COLO668 (cell line): ENCODE data around the gene SETD3.

Experiments used
- DNase-seq: peaks from one replicate; lab custom pipeline; 2025; ENCODE audit not compliant: unreplicated experiment; lab: John Stamatoyannopoulos, UW

The SETD3 gene

DNA sequence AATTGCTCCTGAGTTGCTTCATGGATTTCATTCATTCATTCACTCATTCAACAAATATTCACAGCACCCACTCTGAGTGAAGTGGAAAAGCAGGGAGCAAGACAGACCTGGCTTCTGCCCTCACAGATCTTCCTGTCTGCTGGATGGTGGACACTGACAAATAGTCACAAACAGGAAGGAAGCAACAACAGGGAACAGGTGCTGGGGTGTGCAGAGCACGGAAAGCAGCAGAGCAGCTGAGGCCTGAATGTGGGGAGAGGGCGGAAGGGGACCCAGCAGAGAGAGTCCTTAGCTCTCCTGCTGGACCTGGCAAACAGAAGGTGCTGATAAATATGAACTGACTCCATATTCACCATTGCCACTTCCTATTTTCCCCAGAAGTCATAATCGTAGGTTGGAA lies 54.4 kb downstream of the SETD3 start:
- DNase-seq: no peak

DNA sequence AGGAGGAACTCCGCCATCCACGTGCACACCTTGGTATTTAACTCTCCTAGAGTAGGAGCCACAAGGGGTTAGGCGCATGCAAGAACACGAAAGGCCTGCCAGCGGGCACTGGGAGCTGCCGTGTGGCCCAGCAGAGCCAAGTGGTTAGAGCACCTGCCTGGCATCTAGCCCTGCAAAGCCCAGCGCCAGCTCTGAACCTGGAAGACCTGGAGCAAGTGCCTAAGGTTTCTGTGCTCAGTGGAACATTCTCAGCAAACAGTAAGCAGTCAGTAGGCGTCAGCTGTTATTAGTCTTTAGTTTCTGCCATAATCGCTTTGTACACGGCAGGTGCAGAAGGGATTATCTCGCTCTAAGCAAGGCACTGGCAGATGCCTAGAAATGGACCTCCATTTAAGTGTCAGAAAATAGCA lies 55.4 kb downstream of the SETD3 start:
- no peak for DNase-seq

DNA sequence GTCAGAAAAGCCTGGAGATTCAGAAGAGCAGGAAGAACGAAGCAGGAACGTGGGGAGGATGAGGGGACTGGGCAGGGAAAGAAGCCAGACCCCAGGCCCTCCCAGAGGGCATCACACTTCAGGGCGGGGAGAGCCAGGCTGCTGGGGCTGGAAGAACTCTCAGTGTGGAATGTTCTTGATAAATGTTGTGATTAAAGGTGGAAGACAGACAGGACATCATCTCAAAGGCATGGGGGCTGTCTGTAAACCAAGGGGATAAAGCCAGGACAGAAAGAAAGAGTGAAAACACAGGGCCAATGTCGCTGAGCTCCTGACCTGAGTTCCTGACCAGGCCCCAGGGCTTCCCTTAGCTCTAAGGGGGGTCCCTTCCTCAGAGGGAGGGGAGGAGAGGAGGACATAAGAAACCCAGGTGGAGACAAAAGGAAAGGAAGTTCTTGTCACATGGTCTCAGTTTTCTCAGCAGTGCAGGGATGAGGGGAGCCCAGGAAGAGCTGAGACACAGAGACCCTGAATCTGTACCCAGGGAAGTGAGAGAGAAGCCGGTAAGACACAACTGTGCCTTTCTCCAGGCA lies 56.3 kb downstream of the SETD3 start:
- no peak for DNase-seq

DNA sequence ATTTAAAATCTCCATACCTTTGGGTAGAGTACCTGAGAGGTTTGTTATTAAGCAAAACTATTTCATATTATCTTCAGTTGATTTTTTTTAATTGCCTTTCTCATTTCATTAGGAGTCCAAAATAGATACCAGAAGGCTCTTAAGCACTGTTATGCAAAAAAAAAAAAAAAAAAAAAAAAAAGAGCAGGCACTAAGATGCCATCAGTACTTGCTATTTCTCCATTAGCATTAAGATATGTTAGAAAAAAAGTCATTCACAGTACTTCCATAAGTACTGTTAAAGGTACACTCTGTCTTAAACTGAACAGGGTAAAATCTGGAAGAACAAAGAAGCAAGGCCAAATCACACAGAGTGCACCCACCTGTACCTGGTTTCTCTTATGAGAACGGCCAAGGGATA lies 57.2 kb downstream of the SETD3 start:
- no peak for DNase-seq

DNA sequence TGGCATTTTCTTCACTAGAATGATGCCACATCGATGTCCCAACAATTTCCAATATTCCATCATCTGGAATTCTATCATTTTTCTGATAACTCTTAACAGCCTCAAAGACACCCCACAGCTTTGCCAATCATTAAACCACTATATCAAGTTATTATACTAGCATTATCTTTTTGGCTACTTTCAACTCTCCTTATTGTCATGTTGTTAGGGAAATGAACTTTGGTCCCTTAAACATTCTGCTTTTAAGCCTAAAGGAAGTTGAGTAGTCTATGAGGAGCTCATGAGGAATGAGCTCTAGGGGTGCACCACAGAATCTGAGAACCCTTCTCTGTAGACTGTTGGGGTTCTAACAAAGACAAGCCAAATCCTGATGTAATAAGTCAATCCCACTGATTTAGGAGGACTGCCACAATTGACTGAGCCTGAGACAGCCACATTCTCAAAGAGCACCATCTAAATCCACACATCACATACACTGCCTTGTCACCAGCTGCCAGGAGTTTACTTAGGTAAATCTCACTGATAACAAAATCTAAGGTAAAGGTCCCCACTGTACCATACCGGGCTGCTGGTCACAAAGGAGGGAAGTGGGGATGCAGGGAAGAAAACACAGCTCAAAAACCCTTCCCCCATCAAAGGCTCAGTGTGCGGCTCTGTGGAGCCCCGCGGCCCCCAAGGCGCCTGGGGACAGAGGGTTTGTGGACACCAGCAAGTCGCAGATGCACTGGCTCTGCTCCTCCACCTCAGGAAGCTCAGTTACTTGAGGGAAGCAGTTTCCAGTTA lies 58.2 kb downstream of the SETD3 start:
- DNase-seq: no peak

DNA sequence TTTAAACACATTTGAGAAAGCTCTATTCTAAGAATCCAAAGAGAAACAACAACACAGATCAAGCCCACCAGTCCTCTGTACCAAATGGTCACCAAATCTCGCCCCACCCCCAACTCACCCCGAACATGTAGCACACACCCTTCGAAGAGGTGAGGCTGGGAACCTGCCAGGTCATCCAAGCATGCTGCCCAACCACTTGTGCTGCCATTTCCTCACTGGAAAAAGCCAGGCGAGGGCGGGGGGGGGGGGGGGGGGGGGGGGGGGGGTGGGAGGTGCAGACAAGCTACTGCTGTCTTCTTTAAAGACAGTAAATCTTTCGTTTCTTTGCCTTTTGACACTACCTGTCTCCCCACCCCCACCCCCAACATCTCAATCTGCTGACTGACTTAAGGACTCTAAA lies 59.9 kb downstream of the SETD3 start:
- DNase-seq: no peak

DNA sequence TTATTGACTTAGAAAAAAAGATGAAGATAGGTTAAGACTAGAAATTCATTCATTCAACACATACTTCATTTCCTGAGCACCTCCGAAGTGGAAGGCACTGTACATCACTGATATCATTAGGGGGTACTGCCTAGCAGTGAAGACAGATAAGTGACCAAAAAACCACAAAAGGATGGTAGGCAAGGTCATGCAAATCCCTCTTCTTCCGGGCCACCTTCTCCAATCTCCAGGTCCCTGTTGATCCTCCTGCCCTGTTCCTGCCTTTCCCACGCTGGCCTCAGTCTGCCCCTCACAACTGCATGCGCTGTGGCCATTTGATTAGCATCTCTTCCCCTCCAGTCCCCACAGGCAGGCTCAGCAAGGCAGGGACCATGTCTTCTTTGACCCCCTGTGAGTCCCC lies 60.8 kb downstream of the SETD3 start:
- no peak for DNase-seq

DNA sequence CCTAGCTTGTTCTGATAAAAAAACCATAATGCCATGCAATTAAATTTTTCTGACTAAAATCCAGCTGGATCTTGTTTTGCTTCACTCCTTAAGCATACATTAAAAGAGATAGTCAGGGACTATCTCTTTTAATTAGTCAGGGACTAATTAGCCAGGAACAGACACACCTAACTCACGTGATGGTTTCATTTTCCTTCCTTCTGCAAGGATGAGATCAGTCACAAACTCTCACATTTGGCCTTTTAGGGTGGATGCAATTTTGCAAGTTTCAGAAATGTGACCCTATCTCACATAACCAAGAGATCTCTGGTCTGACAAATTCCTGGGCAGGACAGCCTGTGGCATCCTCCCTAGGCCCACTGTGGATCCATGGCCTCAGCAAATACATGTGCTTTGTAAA lies 62.4 kb downstream of the SETD3 start:
- no peak for DNase-seq

DNA sequence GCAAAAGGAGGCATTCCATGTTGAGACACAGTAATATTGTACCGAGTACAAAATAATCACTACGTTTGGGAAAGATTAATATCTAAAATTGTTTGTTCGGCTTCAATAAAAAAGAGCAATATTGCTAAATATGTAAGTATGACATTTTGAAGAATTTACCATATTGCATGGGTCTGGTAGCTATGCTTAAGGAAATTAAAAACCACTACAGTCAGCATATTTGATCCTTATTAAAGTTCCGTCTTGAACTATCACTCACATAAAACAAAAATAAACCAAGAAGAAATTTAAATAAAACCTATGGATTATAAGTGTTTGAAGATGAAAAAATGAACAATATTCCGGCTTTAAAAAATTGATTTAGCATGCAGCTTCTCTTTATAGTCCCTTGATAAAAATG lies 63.8 kb downstream of the SETD3 start:
- DNase-seq: no peak

DNA sequence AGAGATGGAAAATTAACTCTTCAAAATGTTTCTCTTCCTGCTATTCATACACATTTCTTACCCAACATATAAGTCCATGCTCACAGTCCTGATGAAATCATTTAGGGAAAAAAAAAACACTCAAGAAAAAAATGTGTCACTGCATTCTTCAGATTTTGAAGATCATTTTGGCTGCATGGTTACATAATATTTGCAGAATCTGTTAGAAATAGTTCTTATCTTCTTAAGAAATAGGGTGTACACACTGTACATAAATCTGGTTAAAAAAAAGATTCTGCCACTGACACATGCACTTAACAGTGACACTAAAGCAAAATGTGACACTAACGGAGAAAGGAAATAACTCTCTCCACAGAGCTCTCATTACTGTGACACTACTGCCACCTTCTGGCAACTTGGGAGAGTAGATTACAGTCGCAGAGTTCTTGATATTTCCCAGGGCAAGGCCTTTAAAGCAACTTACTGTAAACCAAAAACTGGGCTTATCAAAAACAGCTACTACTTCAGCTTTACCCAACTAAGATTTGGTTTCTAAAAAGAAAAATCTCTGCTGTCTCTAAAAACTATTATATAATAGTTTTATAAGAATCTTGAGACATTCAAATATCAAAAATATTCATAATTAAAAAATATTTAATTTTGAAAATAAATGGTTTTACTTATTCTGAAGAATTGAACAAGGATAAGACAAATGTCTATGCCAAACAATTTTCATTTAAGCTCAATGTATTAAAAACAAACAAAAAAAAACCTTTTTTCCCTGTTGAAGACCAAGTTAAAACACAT lies 65.0 kb downstream of the SETD3 start:
- peak; percentile 62 for DNase-seq

DNA sequence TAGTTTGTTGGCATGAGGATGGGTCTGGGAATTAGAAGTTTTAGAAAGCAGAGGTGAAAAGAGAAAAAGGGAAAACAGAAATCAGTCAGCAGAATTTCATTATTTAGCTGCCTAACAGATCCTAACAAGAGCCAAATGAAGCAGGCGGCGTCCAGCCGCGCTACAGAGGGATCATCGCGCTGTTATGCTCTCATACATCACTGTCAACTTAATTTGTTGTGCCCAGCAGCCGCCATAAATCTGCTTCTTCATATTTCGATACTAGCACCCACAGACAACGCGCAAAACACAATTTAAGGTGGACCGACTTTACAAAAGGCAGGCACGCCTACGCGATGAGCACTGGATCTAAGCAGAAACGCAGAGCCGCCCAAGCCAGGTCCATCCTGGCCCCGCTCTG lies 66.7 kb downstream of the SETD3 start:
- no peak for DNase-seq

DNA sequence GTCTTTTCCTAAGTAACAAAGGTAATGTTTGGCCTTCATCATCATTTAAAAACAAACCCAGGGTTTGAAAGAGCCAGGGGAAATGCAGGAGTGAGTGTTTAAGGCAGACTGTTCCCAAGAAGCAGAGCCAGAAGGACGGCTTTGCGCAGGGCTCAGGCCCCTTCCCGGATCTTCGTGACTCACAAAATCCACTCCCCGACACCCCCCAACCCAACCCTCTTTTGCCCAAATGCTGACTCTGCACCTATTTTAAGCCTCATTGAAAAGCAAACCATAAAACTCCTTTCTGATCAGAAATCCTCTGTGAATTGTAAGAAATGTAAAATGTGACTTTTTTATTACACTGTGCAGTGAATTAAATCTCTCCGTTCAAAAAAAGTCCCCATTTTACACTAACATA lies 67.5 kb downstream of the SETD3 start:
- DNase-seq: no peak

DNA sequence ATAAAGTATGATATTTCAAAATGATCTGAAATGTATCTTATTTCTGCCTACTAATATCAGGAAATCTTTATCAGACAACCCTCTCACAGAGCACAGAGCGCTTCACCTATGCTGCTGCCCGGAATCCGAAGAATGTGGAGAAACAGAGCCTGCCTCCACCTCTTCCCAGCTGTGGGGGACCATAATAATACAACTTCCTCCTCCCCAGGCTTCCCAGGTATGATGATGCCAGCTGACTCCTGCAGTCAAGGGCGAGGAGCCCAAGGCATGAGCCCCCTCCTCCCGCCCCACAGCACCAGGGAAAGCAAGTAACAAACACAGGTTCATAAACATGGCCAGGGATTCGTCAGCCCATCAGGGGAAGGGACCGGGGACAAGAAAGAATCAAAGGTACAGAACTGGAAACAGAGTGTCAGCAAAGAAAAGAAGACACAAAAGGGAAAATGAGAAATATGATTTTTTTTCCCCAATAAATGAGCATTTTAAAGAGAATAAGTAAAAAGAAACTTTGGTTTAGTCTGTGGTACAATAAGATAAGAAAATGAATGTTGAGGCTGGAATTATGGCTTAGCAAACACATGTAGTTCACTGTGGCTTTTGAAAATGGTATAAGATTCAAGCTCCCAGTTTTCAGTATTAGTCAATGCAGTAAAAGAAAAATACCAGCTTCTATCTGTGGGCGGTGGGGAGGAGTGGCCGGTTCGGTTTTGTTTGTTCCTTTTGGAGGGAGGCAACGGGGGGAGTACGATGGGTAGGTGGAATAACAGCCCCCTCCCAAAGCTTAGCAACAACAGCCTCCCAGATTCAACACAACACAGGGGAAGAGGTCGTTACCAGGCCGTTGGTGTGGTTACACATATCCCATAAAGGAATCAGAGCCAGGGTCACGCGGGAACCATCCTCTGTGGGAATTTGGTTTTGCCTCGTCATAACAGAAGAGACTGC lies 68.3 kb downstream of the SETD3 start:
- DNase-seq: no peak

DNA sequence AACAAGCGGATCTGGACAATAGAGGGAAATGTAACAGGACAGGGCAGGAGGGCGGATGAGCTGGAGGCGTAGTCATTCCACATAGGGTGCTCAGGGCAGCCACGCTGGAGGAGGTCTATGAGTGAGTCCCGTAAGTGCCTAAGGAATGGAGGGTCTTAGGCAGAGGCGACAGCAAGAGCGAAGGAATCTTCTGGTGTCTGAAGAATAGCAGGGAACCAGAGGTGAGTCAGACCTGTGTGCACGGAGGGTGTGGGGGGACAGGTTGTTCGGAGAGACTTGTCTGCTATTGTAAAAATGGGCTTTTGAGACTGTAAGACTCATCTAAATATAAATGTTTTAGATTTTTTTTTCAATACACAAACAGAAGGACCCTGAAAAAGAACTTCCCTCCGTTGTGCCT lies 70.6 kb downstream of the SETD3 start:
- no peak for DNase-seq

DNA sequence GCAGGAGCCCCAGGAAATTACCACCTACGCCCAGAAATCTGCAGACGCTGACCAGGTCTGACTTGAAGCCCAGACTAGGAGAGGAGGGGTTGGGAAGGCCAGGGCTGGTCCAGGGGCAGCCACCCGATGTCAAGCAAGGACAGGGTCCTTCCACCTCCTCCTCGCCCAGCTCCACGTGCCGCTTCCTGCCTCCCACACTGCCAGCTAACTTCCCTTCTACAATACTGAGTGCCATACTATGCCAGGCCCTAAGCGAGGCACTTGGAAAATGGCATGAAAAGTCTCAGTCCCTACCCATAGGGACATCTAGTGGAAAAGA lies 71.7 kb downstream of the SETD3 start:
- DNase-seq: no peak

DNA sequence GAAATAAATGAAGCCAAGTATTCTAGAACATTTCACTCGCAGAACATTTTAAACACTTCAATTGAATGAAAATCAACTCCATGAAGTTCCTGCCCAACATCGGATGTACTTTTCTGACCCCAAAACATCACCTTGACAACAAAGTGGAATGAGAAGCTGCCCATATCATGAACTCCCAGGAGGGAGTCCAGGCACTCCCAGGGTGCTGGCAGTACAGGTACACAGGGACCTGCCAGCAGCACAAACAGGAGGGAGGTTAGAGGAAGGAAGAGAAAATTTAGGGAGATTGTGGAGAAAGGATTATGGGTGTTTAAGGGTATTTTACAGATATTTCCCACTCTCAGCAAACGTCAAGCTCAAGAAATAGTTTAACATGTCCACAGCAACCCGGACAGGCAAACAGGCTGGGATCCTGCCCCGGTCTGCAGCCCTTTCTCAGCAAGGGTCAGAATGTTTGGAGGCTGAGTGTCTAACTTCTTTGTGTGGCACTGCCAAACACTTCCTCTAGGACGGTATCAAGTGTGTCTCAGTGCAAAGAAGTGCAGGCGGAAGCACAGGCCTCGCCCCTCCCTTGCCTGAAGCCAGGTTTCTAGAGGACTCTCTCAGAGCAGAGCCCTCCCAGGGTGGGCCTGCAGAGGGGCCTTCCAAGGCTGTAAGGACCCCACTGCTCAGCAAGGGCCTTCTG lies 72.2 kb downstream of the SETD3 start:
- no peak for DNase-seq

DNA sequence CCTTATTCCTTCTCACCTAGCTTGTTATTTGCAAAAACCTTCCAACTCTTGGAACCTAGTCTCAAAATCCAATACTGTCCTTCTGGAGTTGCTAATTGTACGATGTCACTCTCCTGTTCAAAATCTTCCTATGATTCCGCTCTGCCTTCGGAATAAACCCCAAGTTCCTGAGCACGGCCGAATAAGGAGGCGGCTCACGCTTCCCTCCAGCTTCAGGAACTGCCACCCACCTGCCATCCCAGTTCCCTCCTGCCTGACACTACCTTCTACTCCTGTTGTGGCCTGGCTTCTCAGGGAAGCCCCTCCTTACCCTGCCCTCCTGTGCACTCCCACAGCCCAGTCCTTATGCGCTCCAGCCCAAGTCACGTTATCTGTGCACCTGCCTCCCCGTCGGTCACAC lies 73.2 kb downstream of the SETD3 start:
- no peak for DNase-seq

DNA sequence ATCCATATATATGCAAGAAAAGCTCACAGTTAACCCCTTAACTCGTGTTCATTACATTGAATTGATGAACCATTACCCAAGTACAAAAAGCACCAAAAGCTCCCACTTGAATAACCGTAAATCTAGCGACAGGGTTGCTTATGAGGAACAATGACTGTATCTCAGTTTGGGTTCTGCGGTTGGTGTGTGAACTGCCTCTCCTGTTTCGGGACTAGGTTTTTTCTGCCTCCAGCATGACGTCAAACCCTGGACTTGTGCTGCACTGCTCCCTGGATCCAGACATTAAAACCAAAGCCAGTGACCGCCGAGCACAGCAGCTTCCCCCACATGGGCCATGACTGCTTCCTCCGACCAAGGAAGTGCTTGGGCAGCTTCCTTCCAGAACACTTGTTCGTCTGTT lies 77.7 kb downstream of the SETD3 start:
- no peak for DNase-seq

DNA sequence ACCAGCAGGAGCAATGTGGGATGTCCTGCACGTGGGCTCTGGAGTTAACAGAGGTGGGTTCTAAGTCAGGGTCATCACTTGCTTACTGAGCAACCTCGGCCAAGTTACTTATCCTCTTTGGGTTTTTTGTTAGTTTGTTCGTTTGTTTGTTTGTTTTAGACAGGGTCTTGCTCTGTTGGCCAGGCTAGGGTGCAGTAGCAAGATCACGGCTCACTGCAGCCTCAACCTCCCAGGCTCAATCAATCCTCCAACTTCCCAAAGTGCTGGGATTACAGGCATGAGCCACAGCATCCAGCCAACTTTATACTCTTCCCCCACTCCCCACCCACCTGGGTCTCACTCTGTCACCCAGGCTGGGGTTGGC lies 78.4 kb downstream of the SETD3 start:
- DNase-seq: no peak

DNA sequence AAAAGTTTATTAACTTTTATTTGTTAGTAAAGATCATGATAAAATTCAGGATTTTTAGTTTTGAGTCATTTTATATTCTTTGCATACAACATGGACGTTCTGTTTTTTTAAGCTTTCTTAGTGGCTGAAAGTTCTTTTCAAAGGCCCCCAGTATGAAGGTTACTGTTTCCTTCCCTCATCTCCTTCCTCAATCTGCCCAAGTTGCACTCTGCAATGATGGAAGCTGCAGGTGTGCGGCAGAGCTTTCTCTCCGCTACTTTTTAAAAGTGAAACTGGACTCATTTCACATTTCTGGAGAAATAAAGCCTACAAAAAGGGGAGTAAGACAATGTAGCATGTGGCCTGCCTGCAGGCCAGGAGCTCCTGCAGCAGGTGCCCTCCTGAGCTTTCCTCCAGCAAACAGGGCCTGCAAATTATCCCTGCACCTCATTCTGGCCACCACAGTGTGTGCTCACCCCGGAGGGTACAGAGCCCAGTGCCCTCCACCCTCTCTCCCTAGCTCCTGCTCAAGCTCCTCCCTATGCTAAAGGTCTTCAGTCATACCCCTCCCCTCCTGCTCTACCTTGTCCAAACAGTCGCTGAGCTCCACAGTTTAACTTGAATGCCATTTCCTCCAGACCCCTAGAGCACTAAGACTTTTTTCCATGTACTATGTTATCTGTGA lies 78.9 kb downstream of the SETD3 start:
- DNase-seq: no peak
